ENCODE measurements around the gene SNAPC4.

The SNAPC4 gene

GRCh38 chr9:136363949-136364748, 35.8 kb downstream of the SNAPC4 start:
- H3K27ac Mint-ChIP-seq, result no peak overlapping the region

GRCh38 chr9:136363106-136363948, 36.6 kb downstream of the SNAPC4 start, which contains the start of gene DNLZ:
Gene DNLZ (minus strand): TSS chr9:136363744. CDS start chr9:136363714, 30 bp downstream.
- no peaks in the 10 kb centered on the region for H3K9me3 Mint-ChIP-seq
- ATAC-seq (replicated peaks), result peak; percentile 84
- H3K36me3 Mint-ChIP-seq (ENCODE audit: insufficient read depth), result peaks cover 3% of the 10 kb centered on the region
- H3K27me3 Mint-ChIP-seq, result no peaks in the 10 kb centered on the region
- DNase-seq, result peak; percentile 79 to 86 (median 81)
- peaks cover 4 to 9% of the 10 kb centered on the region in 2 donors for H3K4me1 Mint-ChIP-seq (ENCODE audit: low read depth in 2 of 2)
- peak within 1 kb of the TSS; percentile 75 to 77 for H3K4me3 Mint-ChIP-seq
- peak within 1 kb of the TSS in 1 of 2 donors; percentile 65 for H3K27ac Mint-ChIP-seq

More at GRCh38 chr9:136363949-136364748, 35.8 kb downstream of the SNAPC4 start:
- peak; percentile 1 for ATAC-seq (replicated peaks)
- peak overlapping the region; percentile 75 to 77 for H3K4me3 Mint-ChIP-seq
- no peaks in the 10 kb centered on the region for H3K27me3 Mint-ChIP-seq
- no peaks in the 10 kb centered on the region for H3K9me3 Mint-ChIP-seq
- DNase-seq, result no peak
- H3K36me3 Mint-ChIP-seq (ENCODE audit: insufficient read depth), result peaks cover 3% of the 10 kb centered on the region
- H3K4me1 Mint-ChIP-seq (ENCODE audit: low read depth in 2 of 2), result peaks cover 4 to 9% of the 10 kb centered on the region in 2 donors

- peak overlapping the region; percentile 75 to 77 for H3K4me3 Mint-ChIP-seq
Observed at GRCh38 chr9:136362450-136362784, 37.6 kb downstream of the SNAPC4 start.

GRCh38 chr9:136361754-136362449, 38.1 kb downstream of the SNAPC4 start:
- H3K27me3 Mint-ChIP-seq, result no peaks in the 10 kb centered on the region

More at GRCh38 chr9:136362450-136362784, 37.6 kb downstream of the SNAPC4 start:
- Mint-ChIP-seq H3K27ac (no peak overlapping the region), H3K9me3 (no peaks in the 10 kb centered on the region), H3K36me3 (ENCODE audit: insufficient read depth) (peaks cover 3% of the 10 kb centered on the region), H3K4me1 (ENCODE audit: low read depth in 2 of 2) (peaks cover 4 to 9% of the 10 kb centered on the region in 2 donors), H3K27me3 (no peaks in the 10 kb centered on the region)
- DNase-seq (no peak), ATAC-seq (replicated peaks) (no peak)

GRCh38 chr9:136361047-136361753, 38.8 kb downstream of the SNAPC4 start:
- H3K4me3 Mint-ChIP-seq, result no peak overlapping the region
- peak overlapping the region in 1 of 2 donors; percentile 20 for H3K27ac Mint-ChIP-seq
- H3K9me3 Mint-ChIP-seq, result no peaks in the 10 kb centered on the region
- ATAC-seq (replicated peaks), result no peak
- no peak for DNase-seq
- peaks cover 3% of the 10 kb centered on the region for H3K36me3 Mint-ChIP-seq (ENCODE audit: insufficient read depth)
- peaks cover 4 to 9% of the 10 kb centered on the region in 2 donors for H3K4me1 Mint-ChIP-seq (ENCODE audit: low read depth in 2 of 2)
- H3K27me3 Mint-ChIP-seq, result no peaks in the 10 kb centered on the region

More at GRCh38 chr9:136361754-136362449, 38.1 kb downstream of the SNAPC4 start:
- H3K27ac Mint-ChIP-seq, result peak overlapping the region in 1 of 2 donors; percentile 20
- ATAC-seq (replicated peaks), result no peak
- H3K4me1 Mint-ChIP-seq (ENCODE audit: low read depth in 2 of 2), result peaks cover 4 to 9% of the 10 kb centered on the region in 2 donors
- no peak for DNase-seq
- H3K9me3 Mint-ChIP-seq, result no peaks in the 10 kb centered on the region
- H3K4me3 Mint-ChIP-seq, result no peak overlapping the region
- peaks cover 3% of the 10 kb centered on the region for H3K36me3 Mint-ChIP-seq (ENCODE audit: insufficient read depth)

GRCh38 chr9:136359774-136360718, 39.9 kb downstream of the SNAPC4 start:
- Mint-ChIP-seq H3K4me3 (no peak overlapping the region), H3K4me1 (ENCODE audit: low read depth in 2 of 2) (peaks cover 4 to 5% of the 10 kb centered on the region in 2 donors), H3K36me3 (ENCODE audit: insufficient read depth) (peaks cover 3% of the 10 kb centered on the region), H3K9me3 (no peaks in the 10 kb centered on the region), H3K27me3 (no peaks in the 10 kb centered on the region), H3K27ac (no peak overlapping the region)
- ATAC-seq (replicated peaks) (no peak), DNase-seq (no peak)

- Mint-ChIP-seq H3K4me3 (no peak overlapping the region), H3K9me3 (no peaks in the 10 kb centered on the region), H3K36me3 (ENCODE audit: insufficient read depth) (peaks cover 3% of the 10 kb centered on the region), H3K27ac (no peak overlapping the region), H3K4me1 (ENCODE audit: low read depth in 2 of 2) (peaks cover 4 to 7% of the 10 kb centered on the region in 2 donors), H3K27me3 (no peaks in the 10 kb centered on the region)
- no peak for DNase-seq
- no peak for ATAC-seq (replicated peaks)
Observed at GRCh38 chr9:136358888-136359287, 41.1 kb downstream of the SNAPC4 start.

GRCh38 chr9:136358016-136358415, 42.0 kb downstream of the SNAPC4 start:
- no peak overlapping the region for H3K4me3 Mint-ChIP-seq
- H3K9me3 Mint-ChIP-seq, result no peaks in the 10 kb centered on the region
- peaks cover 4 to 7% of the 10 kb centered on the region in 2 donors for H3K4me1 Mint-ChIP-seq (ENCODE audit: low read depth in 2 of 2)
- DNase-seq, result no peak
- H3K27ac Mint-ChIP-seq, result no peak overlapping the region
- ATAC-seq (replicated peaks), result no peak
- peaks cover 3% of the 10 kb centered on the region for H3K36me3 Mint-ChIP-seq (ENCODE audit: insufficient read depth)
- H3K27me3 Mint-ChIP-seq, result no peaks in the 10 kb centered on the region

- peaks cover 0 to 2% of the 10 kb centered on the region in 2 donors for H3K4me1 Mint-ChIP-seq (ENCODE audit: low read depth in 2 of 2)
- no peaks in the 10 kb centered on the region for H3K27me3 Mint-ChIP-seq
- no peak overlapping the region for H3K27ac Mint-ChIP-seq
- ATAC-seq (replicated peaks), result no peak
- H3K9me3 Mint-ChIP-seq, result no peaks in the 10 kb centered on the region
- no peak for DNase-seq
- no peak overlapping the region for H3K4me3 Mint-ChIP-seq
- peaks cover 3% of the 10 kb centered on the region for H3K36me3 Mint-ChIP-seq (ENCODE audit: insufficient read depth)
Observed at GRCh38 chr9:136357202-136357725, 42.7 kb downstream of the SNAPC4 start.

GRCh38 chr9:136355616-136356557, 44.1 kb downstream of the SNAPC4 start:
- no peak overlapping the region for H3K27ac Mint-ChIP-seq
- no peak overlapping the region for H3K4me3 Mint-ChIP-seq
- peaks cover 0 to 2% of the 10 kb centered on the region in 2 donors for H3K4me1 Mint-ChIP-seq (ENCODE audit: low read depth in 2 of 2)
- no peaks in the 10 kb centered on the region for H3K27me3 Mint-ChIP-seq
- peaks cover 2% of the 10 kb centered on the region for H3K36me3 Mint-ChIP-seq (ENCODE audit: insufficient read depth)
- no peaks in the 10 kb centered on the region for H3K9me3 Mint-ChIP-seq
- no peak for DNase-seq
- no peak for ATAC-seq (replicated peaks)

- H3K27me3 Mint-ChIP-seq, result no peaks in the 10 kb centered on the region
- no peaks in the 10 kb centered on the region for H3K9me3 Mint-ChIP-seq
- H3K27ac Mint-ChIP-seq, result peak overlapping the region in 1 of 2 donors; percentile 68
- H3K4me1 Mint-ChIP-seq (ENCODE audit: low read depth in 2 of 2), result peaks cover 0 to 2% of the 10 kb centered on the region in 2 donors
- peaks cover 2% of the 10 kb centered on the region for H3K36me3 Mint-ChIP-seq (ENCODE audit: insufficient read depth)
- H3K4me3 Mint-ChIP-seq, result no peak overlapping the region
- DNase-seq (no peak), ATAC-seq (replicated peaks) (peak; percentile 12)
Observed at GRCh38 chr9:136354592-136355085, 45.3 kb downstream of the SNAPC4 start.

All from effector memory CD8-positive, alpha-beta T cell (primary cell).